KMS-11 (cell line): Measurements from ENCODE around the gene EFCAB11.

Source experiments
- H2AFZ ChIP-seq: fragments of 200-600 bp; sonication (generic); 2 replicates; pipeline ENCODE4 v1.6.1; 2016; ENCODE audit warnings: antibody characterized with exemption, mixed run types, low read depth
- H3K27ac ChIP-seq: fragments of 200-600 bp; sonication (generic); 2 replicates; pipeline ENCODE4 v1.6.1; 2016; ENCODE audit warnings: mild to moderate bottlenecking, mixed run types
- H3K27me3 ChIP-seq: fragments of 200-600 bp; sonication (generic); 2 replicates; pipeline ENCODE4 v1.6.1; 2017; ENCODE audit warnings: mild to moderate bottlenecking, low read depth, mixed run types, moderate library complexity; ENCODE audit not compliant: insufficient read depth
- H3K36me3 ChIP-seq: fragments of 200-600 bp; sonication (generic); 2 replicates; pipeline ENCODE4 v1.6.1; 2017; ENCODE audit warnings: mild to moderate bottlenecking, mixed run types; ENCODE audit not compliant: insufficient read depth
- H3K4me1 ChIP-seq: fragments of 200-600 bp; sonication (generic); 2 replicates; pipeline ENCODE4 v1.6.1; 2016; ENCODE audit warnings: mild to moderate bottlenecking, low read depth, mixed run types; ENCODE audit not compliant: poor library complexity, severe bottlenecking
- H3K4me2 ChIP-seq: fragments of 200-600 bp; sonication (generic); 2 replicates; pipeline ENCODE4 v1.7.0; 2016; ENCODE audit warnings: mild to moderate bottlenecking, mixed run types
- H3K4me3 ChIP-seq: fragments of 200-600 bp; sonication (generic); IDR thresholded peaks from 2 replicates; pipeline ENCODE4 v1.6.1; 2017; ENCODE audit warnings: low read depth, low read length, mixed read lengths; ENCODE audit not compliant: insufficient read depth
- H3K79me2 ChIP-seq: fragments of 200-600 bp; sonication (generic); 2 replicates; pipeline ENCODE4 v1.6.1; 2016; ENCODE audit warnings: low read depth, mixed run types; ENCODE audit not compliant: insufficient read depth
- H3K9ac ChIP-seq: fragments of 200-600 bp; sonication (generic); 2 replicates; pipeline ENCODE4 v1.6.1; 2016; ENCODE audit warnings: mild to moderate bottlenecking, mixed run types
- H4K20me1 ChIP-seq: fragments of 200-600 bp; sonication (generic); 2 replicates; pipeline ENCODE4 v1.6.1; 2016; ENCODE audit warnings: mild to moderate bottlenecking, mixed run types; ENCODE audit not compliant: insufficient read depth
- TF ChIP-seq, protein P1 (sequence below): fragments of 200-600 bp; sonication (generic); conservative IDR thresholded peaks from 2 replicates; pipeline ENCODE4 v1.6.1; 2017; ENCODE audit warnings: low read depth, mild to moderate bottlenecking, antibody characterized with exemption, low read length, moderate library complexity, mixed read lengths

EFCAB11 gene

GRCh38 chr14:89757313-89757939, 197.1 kb downstream of the EFCAB11 start:
- Histone ChIP-seq H3K4me2 (no peak overlapping the region), H3K9ac (no peak overlapping the region)
- TF ChIP-seq, protein P1, sequence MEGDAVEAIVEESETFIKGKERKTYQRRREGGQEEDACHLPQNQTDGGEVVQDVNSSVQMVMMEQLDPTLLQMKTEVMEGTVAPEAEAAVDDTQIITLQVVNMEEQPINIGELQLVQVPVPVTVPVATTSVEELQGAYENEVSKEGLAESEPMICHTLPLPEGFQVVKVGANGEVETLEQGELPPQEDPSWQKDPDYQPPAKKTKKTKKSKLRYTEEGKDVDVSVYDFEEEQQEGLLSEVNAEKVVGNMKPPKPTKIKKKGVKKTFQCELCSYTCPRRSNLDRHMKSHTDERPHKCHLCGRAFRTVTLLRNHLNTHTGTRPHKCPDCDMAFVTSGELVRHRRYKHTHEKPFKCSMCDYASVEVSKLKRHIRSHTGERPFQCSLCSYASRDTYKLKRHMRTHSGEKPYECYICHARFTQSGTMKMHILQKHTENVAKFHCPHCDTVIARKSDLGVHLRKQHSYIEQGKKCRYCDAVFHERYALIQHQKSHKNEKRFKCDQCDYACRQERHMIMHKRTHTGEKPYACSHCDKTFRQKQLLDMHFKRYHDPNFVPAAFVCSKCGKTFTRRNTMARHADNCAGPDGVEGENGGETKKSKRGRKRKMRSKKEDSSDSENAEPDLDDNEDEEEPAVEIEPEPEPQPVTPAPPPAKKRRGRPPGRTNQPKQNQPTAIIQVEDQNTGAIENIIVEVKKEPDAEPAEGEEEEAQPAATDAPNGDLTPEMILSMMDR, result no peak

GRCh38 chr14:89755816-89756215, 198.7 kb downstream of the EFCAB11 start:
- no peak overlapping the region for H3K4me2 ChIP-seq
- H3K4me3 ChIP-seq, result no peak overlapping the region
- no peak overlapping the region for H3K27ac ChIP-seq
- H2AFZ ChIP-seq, result no peak overlapping the region
- H3K27me3 ChIP-seq, result no peaks in the 10 kb centered on the region
- no peaks in the 10 kb centered on the region for H4K20me1 ChIP-seq
- no peaks in the 10 kb centered on the region for H3K4me1 ChIP-seq
- H3K9ac ChIP-seq, result no peak overlapping the region
- no peaks in the 10 kb centered on the region for H3K36me3 ChIP-seq
- TF ChIP-seq, protein P1, result no peak
- no peaks in the 10 kb centered on the region for H3K79me2 ChIP-seq

More at GRCh38 chr14:89757313-89757939, 197.1 kb downstream of the EFCAB11 start:
- Histone ChIP-seq H3K27me3 (no peaks in the 10 kb centered on the region), H3K4me1 (no peaks in the 10 kb centered on the region), H3K79me2 (no peaks in the 10 kb centered on the region), H3K36me3 (no peaks in the 10 kb centered on the region), H3K4me3 (no peak overlapping the region), H2AFZ (no peak overlapping the region), H3K27ac (no peak overlapping the region), H4K20me1 (no peaks in the 10 kb centered on the region)

DNA sequence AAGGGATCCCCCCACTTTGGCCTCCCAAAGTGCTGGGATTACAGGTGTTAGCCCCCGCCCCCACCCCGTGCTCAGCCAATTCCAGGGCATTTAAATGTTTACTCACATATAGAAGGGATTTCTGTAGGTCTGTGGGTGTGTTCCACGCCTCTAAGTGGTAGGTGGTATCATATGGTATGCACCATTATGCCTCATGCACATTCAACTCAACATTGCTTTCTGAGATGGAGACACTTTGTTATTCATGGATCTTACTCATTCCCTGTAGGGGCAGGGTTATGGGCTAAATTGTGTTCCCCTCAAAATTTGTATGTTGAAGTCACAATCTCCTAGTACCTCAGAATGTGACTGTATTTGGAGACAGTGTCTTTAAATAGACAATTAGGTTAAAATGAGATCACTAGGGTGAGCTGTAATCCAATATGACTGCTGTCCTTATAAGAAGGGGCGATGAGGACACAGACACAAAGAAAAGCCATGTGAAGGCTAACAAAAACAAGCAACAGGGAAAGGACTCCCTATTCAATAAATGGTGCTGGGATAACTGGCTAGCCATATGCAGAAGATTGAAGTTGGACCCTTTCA, 200.6 kb downstream of the EFCAB11 start:
- TF ChIP-seq, protein P1, result no peak
- Histone ChIP-seq H3K36me3 (no peaks in the 10 kb centered on the region), H3K4me1 (no peaks in the 10 kb centered on the region), H3K27ac (no peak overlapping the region), H3K27me3 (no peaks in the 10 kb centered on the region), H2AFZ (no peak overlapping the region), H3K4me2 (no peak overlapping the region), H3K9ac (no peak overlapping the region), H3K4me3 (no peak overlapping the region), H3K79me2 (no peaks in the 10 kb centered on the region), H4K20me1 (no peaks in the 10 kb centered on the region)

- Histone ChIP-seq H3K27ac (no peak overlapping the region), H2AFZ (no peak overlapping the region)
Measured at GRCh38 chr14:89750908-89751392, 203.6 kb downstream of the EFCAB11 start.

More at GRCh38 chr14:89750908-89751392, 203.6 kb downstream of the EFCAB11 start:
- Histone ChIP-seq H3K27me3 (no peaks in the 10 kb centered on the region), H3K9ac (no peak overlapping the region), H3K79me2 (no peaks in the 10 kb centered on the region), H3K4me2 (no peak overlapping the region), H3K4me3 (no peak overlapping the region), H4K20me1 (no peaks in the 10 kb centered on the region), H3K36me3 (no peaks in the 10 kb centered on the region), H3K4me1 (no peaks in the 10 kb centered on the region)
- TF ChIP-seq, protein P1, result no peak
